C4-2B (cell line): ENCODE data around the gene SYS1.
"Not testable (repeated sequence)": the region's sequence is repeated elsewhere in the genome, so short reads cannot be mapped to it uniquely, and the experiment has no call there.

ENCODE experiments used
- CTCF ChIP-seq: fragments of 450-650 bp; conservative IDR thresholded peaks from 2 replicates; pipeline ENCODE4 v1.5.1; 2017; ENCODE audit warnings: mild to moderate bottlenecking
- ZFX ChIP-seq: fragments of 450-650 bp; IDR thresholded peaks from 2 replicates; pipeline ENCODE4 v1.6.1; 2017

GRCh38 chr20:45350795-45351194, 12.2 kb upstream of the SYS1 start:
- not testable (repeated sequence) for TF ChIP-seq CTCF, ZFX
